Measurements from ENCODE around the gene AHRR.

- no peak for TF ChIP-seq SREBF2 (IDR thresholded peaks at IDR 0.05)
- TF ChIP-seq, protein P1, sequence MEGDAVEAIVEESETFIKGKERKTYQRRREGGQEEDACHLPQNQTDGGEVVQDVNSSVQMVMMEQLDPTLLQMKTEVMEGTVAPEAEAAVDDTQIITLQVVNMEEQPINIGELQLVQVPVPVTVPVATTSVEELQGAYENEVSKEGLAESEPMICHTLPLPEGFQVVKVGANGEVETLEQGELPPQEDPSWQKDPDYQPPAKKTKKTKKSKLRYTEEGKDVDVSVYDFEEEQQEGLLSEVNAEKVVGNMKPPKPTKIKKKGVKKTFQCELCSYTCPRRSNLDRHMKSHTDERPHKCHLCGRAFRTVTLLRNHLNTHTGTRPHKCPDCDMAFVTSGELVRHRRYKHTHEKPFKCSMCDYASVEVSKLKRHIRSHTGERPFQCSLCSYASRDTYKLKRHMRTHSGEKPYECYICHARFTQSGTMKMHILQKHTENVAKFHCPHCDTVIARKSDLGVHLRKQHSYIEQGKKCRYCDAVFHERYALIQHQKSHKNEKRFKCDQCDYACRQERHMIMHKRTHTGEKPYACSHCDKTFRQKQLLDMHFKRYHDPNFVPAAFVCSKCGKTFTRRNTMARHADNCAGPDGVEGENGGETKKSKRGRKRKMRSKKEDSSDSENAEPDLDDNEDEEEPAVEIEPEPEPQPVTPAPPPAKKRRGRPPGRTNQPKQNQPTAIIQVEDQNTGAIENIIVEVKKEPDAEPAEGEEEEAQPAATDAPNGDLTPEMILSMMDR (IDR thresholded peaks at IDR 0.05): no peak
- TF ChIP-seq HMGXB4 (CRISPR knock-in tag; IDR thresholded peaks at IDR 0.05; ENCODE audit: borderline replicate concordance): no peak
- no peak for TF ChIP-seq ESRRA (IDR thresholded peaks at IDR 0.05; ENCODE audit: borderline replicate concordance, low read length)
- TF ChIP-seq HOXA7 (CRISPR knock-in tag; IDR thresholded peaks at IDR 0.05): no peak
- no peak for TF ChIP-seq POLR2A (IDR thresholded peaks at IDR 0.05; ENCODE audit: low read length)
Measured at GRCh38 chr5:434443-435146, 113.1 kb downstream of the AHRR start.
